ENCODE data around the gene CRB2.

The CRB2 gene

DNA sequence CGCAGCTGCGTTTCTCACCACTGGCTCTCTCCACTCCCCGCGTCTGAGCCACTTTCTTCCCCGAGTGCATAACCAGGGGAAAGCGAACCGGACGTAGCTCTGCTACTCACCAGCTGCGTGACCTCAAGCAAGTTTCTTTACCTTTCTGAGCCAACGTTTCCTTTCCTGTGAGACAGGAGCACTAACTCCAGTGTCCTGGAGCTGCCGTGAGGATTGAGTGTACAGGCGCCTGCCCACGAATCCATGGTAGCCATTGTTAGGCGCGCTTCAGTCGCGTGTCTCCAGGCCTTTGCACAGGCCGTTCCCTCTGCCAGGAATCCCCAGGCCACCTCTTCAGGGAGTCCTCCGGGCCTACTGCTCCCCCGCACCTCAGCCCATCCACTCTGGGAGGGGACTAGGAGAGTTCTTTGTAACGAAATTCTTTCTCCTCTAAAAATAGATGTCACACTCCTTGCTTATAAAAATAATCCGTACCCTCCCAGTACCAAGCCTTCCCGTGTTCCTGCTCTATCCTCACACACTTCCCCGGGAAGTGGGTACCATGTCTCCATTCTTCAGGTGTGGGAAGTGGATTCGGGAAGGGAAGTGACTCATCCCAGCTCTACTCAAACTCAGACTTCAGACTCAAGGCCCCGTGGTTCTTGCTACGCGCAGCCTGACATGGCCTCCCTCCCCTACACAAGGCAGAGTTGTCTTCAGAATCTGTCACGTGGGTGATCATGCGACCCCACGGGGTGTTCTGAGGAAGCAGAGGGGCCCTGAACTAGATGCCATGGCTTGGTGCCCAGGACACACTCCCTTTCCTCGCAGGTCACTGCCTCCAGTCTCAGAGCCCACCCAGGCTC is 16.1 kb upstream of the CRB2 start:
- Histone ChIP-seq H3K4me2 (ENCODE audit: insufficient read depth, low read length) (no peak overlapping the region), H3K9ac (ENCODE audit: low read depth, low read length) (no peak overlapping the region), H3K27me3 (ENCODE audit: insufficient read depth, low read length, poor library complexity) (no peaks in the 10 kb centered on the region), H2AFZ (ENCODE audit: low read depth, low read length) (no peak overlapping the region), H3K4me3 (ENCODE audit: low read depth in 1 of 2, low read length in 2 of 2) (no peak overlapping the region), H3K36me3 (ENCODE audit: insufficient read depth, low read length) (no peaks in the 10 kb centered on the region), H3K4me1 (ENCODE audit: insufficient read depth, low read length) (no peaks in the 10 kb centered on the region), H4K20me1 (ENCODE audit: insufficient read depth, low read length) (no peaks in the 10 kb centered on the region), H3K9me3 (ENCODE audit: insufficient read depth, low read length, severe bottlenecking) (no peaks in the 10 kb centered on the region), H3K79me2 (ENCODE audit: insufficient read depth, low read length) (no peaks in the 10 kb centered on the region), H3K27ac (ENCODE audit: low read length) (no peak overlapping the region)
- TF ChIP-seq CTCF (IDR thresholded peaks at IDR 0.05; ENCODE audit: borderline replicate concordance, extremely low read depth, low read length, poor library complexity, severe bottlenecking) = no peak
- no peak for TF ChIP-seq EZH2 (IDR thresholded peaks at IDR 0.05; ENCODE audit: borderline replicate concordance, low read depth, low read length, severe bottlenecking)
- ATAC-seq (ENCODE audit: insufficient read depth, low read depth) = 0 out of 3 replicates have a peak, but pooled peaks have one; percentile 27
- DNase-seq = no peak

DNA sequence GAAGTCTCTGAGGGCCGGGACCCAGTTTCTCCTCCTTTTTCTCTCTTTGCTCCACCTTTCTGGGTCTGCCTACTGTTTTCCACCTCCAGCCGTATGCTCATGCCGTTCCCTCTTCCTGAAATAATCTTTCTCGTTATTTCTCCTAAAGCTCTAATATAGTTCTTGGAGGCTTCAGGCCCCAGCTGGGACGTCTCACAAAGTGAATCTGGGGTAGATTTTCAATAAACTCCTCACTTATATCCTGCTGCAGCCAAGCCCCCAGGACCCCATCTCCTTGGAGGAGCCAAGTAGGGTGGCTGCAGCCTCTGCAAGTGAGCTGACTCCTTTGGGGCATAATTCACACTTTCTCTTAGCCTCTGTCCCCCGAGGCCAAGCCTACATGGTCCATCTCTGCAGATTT is 14.2 kb upstream of the CRB2 start:
- Histone ChIP-seq H2AFZ (ENCODE audit: low read depth, low read length) (no peak overlapping the region), H3K4me1 (ENCODE audit: insufficient read depth, low read length) (no peaks in the 10 kb centered on the region), H3K9me3 (ENCODE audit: insufficient read depth, low read length, severe bottlenecking) (no peaks in the 10 kb centered on the region), H3K36me3 (ENCODE audit: insufficient read depth, low read length) (no peaks in the 10 kb centered on the region), H3K9ac (ENCODE audit: low read depth, low read length) (no peak overlapping the region), H3K4me3 (ENCODE audit: low read depth in 1 of 2, low read length in 2 of 2) (no peak overlapping the region), H3K4me2 (ENCODE audit: insufficient read depth, low read length) (no peak overlapping the region), H3K79me2 (ENCODE audit: insufficient read depth, low read length) (no peaks in the 10 kb centered on the region), H3K27me3 (ENCODE audit: insufficient read depth, low read length, poor library complexity) (no peaks in the 10 kb centered on the region), H4K20me1 (ENCODE audit: insufficient read depth, low read length) (no peaks in the 10 kb centered on the region), H3K27ac (ENCODE audit: low read length) (no peak overlapping the region)
- no peak for DNase-seq
- TF ChIP-seq EZH2 (IDR thresholded peaks at IDR 0.05; ENCODE audit: borderline replicate concordance, low read depth, low read length, severe bottlenecking) (no peak), CTCF (IDR thresholded peaks at IDR 0.05; ENCODE audit: borderline replicate concordance, extremely low read depth, low read length, poor library complexity, severe bottlenecking) (no peak)
- ATAC-seq (ENCODE audit: insufficient read depth, low read depth) = no peak

- Histone ChIP-seq H3K9ac (ENCODE audit: low read depth, low read length) (no peak overlapping the region), H3K9me3 (ENCODE audit: insufficient read depth, low read length, severe bottlenecking) (no peaks in the 10 kb centered on the region), H3K27me3 (ENCODE audit: insufficient read depth, low read length, poor library complexity) (no peaks in the 10 kb centered on the region), H2AFZ (ENCODE audit: low read depth, low read length) (no peak overlapping the region), H3K4me1 (ENCODE audit: insufficient read depth, low read length) (no peaks in the 10 kb centered on the region), H4K20me1 (ENCODE audit: insufficient read depth, low read length) (no peaks in the 10 kb centered on the region), H3K27ac (ENCODE audit: low read length) (no peak overlapping the region), H3K4me3 (ENCODE audit: low read depth in 1 of 2, low read length in 2 of 2) (no peak overlapping the region), H3K36me3 (ENCODE audit: insufficient read depth, low read length) (no peaks in the 10 kb centered on the region), H3K4me2 (ENCODE audit: insufficient read depth, low read length) (no peak overlapping the region), H3K79me2 (ENCODE audit: insufficient read depth, low read length) (no peaks in the 10 kb centered on the region)
- ATAC-seq (ENCODE audit: insufficient read depth, low read depth) (no peak), DNase-seq (no peak)
- TF ChIP-seq EZH2 (IDR thresholded peaks at IDR 0.05; ENCODE audit: borderline replicate concordance, low read depth, low read length, severe bottlenecking) = no peak
- no peak for TF ChIP-seq CTCF (IDR thresholded peaks at IDR 0.05; ENCODE audit: borderline replicate concordance, extremely low read depth, low read length, poor library complexity, severe bottlenecking)
These were observed 13.8 kb upstream of the CRB2 start for GRCh38 chr9:123342247-123342646.
